Stimulated activated CD8-positive, alpha-beta memory T cell treated with anti-CD3 and anti-CD28 coated beads, Interleukin-12 subunit alpha, Interleukin-12 subunit beta, amount 100 ng/mL, for 4 hours (primary cell): ENCODE results near the gene CCT3.
"Not testable (repeated sequence)": the region's sequence is repeated elsewhere in the genome, so short reads cannot be mapped to it uniquely, and the experiment has no call there.

Experiments used
- DNase-seq: peaks from one replicate; pipeline ENCODE4 v3.0.0-alpha.2; 2020; ENCODE audit warnings: low read depth

CCT3 gene

DNA sequence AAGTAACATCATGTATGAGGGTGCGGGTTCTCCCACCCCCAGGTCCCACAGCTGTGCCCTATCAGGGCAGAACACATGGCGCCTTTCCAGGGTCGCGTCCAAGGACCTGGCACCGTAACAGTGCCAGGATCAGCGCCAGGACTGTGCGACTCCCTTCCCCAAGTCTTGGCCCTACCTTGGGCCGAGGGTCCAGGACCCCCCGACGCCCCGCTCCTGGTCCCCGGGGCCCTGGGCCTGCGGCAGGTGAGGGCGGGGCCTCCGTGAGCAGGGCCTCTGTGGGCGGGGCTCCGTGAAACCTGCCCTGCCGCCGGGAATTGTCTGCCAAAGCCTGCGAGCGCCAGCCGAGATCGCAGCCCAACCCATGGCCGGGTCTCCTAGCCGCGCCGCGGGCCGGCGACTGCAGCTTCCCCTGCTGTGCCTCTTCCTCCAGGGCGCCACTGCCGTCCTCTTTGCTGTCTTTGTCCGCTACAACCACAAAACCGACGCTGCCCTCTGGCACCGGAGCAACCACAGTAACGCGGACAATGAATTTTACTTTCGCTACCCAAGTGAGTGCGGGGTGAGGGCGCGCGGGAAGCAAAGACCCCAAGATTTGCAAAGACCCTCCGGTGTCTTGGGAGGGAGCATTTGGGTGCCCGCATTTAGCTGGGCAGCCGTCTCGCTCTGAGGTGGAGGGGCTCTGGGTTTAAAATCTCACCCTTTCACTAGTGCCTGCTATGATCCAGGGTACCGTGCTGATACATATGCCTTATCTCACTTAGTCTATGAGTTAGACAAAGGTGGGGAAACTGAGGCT is 31.0 kb upstream of the CCT3 start, which contains the start of gene RHBG:
TSS of gene RHBG (plus strand) at position 323 of the 796 bp plus-strand sequence. CDS start at position 362, 39 bp downstream.
- DNase-seq = no peak

DNA sequence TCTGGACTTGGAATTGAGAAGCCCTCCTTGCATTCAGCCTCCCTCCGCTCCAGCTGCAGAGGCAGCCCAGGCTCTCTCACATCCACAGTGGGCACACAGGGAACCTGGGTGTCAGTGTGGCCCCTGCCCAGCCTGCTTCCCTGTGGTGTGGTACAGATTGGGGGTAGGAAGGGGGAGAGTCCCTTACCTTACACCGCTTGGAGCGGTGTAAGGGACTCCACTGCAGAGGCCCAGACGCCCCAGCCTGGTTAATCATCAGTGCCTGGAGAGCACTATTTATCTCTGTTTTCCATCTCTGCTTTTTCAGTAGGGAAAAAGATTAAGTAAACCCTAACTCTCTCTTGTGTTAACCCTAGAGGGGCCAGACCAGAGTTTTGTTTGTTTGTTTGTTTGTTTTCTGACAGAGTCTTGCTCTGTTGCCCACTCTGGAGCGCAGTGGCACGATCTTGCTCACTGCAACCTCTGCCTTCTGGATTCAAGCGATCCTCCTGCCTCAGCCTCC is 30.1 kb upstream of the CCT3 start:
- DNase-seq = no peak

DNA sequence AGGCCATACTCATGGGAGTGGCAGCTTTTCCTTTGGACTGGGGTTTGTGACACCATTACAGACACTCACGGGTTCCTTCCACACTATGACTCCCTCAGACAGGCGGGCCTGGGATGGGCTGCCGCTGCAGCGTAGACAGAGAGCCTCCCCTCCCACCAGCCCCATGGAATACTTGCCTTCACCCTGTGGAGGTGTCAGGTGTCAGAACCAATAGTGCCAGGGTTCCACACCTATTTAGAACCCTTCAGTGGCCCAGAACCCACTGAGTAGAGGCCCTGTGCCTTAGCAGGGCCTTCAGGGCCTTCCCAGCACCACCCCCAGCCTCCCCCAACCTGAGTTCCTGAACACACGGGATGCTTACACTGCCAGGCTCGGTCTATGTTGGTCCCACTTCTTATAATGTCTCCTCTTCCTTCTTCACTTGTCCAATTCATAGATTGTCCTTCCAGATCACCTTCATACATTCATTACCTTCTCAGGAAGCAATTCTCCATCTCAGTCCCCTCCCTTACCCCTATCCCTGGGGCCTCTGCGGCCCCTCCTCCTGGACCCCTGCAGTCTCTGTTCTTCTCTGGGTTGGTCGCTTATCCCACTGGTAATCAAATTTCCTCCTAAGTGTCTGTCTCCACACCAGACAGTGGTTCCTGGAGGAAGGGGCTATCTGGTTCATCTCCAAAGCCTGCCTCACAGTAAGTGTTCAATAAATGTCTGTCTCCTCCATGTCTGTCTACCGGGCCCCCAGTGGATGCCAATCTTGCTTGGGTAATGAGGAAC is 29.5 kb upstream of the CCT3 start:
- DNase-seq = no peak

DNA sequence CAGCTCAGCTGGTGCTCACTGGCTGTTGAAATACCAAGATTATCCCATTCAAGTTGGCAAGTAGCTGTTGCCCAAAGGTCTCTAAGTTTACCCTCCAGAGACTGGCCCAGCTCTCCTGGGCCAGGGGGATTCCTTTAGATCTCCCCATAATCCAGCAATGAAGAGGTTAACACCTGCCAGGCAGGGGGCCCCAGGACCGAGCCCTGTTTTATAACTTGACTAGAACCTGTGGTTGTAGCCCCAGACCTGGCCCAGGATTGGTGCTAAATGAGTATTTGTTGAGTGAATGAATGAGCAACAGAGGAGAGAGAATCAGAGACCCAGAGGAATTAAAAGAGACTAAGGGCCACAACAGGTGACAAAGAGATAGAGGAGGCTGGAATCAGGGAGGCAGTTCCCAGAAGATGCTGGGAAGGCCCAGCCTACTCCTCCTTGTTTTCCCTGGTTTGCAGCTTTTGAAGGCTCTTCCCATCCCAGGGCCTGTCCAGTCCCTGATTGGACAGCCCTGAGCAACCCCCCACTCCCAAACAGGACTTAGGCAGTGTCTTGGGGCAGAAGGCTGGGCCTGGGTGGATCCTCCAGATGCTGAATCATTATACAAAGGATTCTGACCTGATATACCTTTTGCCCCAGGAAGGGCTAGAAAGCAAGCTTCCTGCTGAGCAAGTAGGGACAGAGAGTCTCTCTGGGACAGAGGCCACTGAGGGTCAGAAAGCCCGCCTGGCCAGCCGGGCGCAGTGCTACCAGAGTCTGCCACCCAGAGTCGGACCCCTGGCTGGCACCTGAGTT is 28.5 kb upstream of the CCT3 start:
- DNase-seq = no peak

DNA sequence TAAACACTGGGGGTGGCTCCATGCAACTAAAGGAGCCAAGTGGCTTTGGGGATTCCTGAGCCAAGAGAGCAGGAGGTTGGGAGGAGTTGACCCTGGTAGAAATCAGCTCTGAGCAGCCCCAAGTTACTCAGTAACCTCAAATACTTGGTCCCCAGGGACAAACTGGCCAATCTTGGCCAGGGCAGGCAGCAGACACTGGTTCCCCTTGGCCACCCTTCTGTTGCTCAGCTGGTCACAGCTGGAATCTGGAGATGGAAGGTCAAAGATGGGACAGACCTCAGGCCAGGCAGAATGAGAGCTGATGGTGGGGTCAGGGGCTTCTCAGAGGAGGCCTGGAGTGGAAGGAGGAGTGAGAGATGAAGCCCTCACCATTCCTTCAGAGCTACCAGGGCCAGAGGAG is 27.7 kb upstream of the CCT3 start:
- no peak for DNase-seq

DNA sequence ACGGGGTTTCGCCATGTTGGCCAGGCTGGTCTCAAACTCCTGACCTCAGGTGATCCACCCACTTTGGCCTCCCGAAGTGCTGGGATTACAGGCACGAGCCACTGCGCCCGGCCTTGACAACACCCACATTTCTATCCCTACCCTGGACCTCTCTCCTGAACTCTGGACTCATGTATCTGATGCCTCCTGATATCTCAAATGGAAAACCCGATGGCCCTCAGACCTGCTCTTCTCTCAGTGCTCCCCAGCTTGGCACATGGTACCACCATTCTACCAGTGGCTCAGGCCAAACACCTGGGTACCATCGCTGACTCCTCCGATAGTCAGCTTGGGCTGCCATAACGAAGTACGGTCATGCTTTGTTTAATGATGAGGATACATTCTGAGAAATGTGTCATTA is 22.4 kb upstream of the CCT3 start:
- DNase-seq = no peak

DNA sequence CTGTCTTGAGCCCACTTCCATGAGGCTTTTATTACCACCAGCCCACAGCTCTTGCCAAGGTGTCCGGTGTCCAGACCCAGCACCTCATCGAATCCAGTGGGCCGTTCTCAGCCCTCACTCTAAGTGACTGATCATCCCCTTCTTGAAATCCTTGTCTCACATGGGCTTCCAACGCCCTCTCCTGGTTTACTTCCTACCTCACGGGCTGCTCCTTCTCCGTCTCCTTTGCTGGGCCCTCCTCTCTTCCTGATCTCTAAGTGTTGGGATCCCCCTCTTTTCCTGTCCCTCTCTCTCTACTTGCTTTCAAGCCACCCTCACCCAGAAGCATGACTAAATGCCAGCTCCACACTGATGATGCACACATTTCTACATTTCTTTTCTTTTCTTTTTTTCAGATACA is 21.9 kb upstream of the CCT3 start:
- no peak for DNase-seq

DNA sequence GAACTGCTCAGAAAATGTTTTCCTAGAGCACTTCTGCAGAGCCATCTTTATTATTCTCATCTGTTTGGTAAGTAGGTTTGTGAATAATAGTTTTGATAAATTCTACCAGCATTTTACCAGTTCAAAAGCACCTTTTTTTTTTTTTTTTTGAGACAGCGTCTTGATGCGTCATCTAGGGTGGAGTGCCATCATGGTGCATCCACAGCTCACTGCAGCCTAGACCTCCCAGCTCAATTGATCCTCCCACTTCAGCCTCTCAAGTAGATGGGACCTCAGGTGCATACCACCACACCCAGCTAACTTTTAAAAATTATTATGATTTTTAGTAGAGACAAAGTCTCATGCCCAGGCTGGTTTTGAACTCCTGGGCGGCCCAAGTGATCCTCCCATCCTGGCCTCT is 21.2 kb upstream of the CCT3 start:
- DNase-seq = no peak

DNA sequence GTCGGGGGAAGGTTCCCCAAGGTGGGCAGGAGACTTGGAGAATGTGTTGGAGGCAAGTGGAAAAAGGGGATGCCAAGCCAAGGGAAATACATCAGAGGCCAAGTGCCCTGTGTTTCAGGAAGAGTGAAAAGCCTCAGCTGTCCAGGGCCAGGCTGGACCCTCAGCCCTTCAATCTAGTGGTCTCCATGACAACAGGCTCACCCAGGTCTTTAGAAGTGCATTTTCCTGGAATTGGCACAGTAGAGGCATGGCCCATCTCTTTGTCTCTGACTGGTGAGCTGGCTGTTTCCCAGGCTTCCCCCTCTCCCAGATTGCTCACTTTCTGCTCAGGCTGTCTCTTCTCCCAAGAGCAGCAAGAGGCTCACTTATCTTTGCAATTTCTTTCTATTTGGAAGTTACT is 20.5 kb upstream of the CCT3 start:
- no peak for DNase-seq

DNA sequence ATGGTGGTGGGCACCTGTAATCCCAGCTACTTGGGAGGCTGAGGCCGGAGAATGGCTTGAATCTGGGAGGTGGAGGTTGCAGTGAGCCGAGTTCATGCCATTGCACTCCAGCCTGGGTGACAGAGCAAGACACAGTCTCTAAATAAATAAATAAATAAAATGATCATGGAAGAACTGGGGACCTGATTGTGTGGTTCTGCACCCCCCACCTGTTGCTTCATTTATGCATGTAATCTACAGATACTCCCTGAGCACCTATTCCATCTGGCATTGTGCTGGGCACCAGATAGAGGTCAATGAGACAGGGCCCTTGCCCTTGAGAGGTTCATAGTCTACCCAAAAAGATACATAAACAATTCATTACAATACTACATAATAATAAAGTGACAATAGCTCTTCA is 19.9 kb upstream of the CCT3 start:
- DNase-seq = no peak

DNA sequence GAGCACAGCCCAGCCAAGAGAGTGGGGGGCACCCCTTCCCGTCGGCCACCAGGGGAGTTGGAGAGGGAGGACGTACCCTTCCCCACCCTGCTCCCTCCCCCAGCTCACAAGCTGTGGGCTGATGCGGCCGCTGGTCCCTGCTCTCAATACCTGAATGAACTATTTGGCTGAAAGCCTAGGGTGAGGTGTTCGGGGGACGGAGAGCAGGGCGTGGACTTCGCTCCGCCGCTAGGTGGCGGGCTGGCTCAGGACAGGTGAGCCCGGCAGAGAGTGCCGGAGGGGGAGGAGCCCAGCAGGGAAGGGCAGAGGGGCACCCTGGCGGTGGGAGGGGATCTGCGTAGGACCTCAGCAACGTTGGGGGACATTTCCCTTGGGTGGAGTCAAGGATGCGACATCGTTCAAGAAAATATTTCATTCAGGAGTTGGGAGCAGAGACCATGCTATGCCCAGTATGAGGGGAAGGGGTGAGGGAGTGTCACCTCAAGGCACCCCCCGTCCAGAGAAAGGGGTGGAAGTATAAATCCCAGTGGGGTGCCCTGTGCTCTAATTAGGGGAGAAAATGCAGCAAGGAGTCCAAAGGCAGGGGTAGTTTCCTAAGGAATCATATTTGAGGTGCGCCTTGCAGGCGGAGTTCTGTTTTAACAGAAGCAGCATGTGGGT is 18.9 kb upstream of the CCT3 start:
- DNase-seq = peak; percentile 37

DNA sequence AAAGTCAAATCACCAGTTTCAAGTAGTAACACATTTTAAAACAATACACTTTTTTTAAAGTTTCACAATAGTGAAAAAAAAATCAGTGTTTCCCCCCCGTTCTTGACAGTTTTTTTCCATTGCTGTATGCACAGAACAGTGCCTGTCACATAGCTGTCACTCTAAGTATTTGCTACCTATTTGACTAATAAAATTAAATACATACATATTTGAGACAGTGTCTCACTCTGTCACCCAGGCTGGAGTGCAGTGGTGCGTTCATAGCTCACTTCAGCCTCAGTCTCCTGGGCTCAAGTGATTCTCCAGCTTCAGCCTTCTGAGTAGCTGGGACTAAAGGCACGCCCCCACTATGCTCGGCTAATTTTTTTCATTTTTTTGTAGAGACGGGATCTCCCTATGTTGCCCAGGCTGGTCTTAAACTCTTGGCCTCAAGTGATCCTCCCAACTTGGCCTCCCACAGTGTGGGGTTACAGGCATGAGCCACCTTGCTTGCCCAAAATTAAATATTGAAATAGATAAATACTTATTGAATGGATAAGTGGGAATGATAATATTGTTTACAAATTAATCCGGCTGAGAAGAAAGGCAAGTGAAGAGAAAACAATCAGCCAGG is 18.3 kb upstream of the CCT3 start:
- DNase-seq = no peak

DNA sequence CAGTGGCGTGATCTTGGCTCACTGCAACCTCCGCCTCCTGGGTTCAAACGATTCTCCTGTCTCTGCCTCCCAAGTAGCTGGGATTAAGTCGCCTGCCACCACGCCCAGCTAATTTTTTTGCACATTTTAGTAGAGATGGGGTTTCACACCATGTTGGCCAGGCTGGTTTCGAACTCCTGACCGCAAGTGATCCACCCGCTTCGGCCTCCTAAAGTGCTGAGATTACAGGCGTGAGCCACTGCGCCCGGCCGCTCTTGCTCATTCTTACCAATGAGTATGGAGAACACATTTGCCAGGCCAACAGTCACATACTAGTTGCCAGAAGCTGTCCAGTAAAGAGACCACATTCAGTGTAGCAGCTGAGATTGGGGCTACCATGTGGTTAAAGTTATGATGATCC is 14.4 kb upstream of the CCT3 start:
- DNase-seq = not testable (repeated sequence)

DNA sequence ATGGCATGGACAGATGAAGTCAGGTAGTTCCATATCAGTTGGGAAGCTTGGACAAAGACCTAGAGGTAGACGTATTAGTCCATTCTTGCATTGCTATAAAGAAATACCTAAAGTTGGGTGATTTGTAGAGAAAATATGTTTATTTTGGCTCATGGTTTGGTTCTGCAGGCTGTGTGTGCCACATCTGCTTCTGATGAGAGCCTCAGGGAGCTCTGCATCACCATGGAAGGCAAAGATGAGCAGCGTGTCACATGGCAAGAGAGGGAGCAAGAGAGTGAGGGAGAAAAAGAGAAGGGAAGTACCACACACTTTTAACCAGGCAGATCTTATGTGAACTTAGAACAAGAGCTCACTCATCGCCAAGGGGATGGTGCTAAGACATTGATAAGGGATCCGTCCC is 9.2 kb upstream of the CCT3 start:
- no peak for DNase-seq

DNA sequence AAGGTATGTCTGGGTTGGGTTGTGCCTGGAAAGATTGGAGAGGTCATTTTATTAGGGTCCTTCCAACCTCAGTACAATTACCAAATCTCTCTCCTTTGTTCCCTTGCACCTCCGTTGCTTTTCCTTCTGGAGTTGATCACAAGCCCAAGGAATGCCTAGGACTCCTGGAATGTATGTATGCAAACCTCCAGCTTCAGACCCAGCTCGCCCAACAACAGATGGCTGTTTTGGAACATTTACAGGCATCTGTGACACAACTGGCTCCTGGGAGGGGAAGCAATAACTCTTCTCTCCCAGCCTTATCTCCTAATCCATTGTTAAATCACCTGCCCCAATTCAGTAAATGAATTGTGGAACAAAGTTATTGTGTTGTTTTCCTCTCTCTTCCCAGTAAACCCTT is 8.5 kb upstream of the CCT3 start:
- DNase-seq = no peak

DNA sequence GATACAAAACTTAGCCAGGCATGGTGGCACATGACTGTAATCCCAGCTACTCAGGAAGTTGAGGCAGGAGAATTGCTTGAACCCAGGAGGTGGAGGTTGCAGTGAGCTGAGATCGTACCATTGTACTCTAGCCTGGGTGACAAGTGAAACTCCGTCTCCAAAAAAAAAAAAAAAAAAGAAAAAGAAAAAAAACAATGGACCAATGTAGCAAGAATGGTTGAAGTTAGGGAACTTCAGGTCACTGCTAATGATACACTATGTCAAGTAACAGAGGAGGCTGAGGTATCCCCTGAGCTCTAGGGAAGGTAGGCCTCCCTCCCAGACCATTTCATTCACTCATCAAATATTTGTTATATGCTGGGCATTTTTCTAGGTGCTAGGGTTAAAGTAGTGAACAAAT is 7.9 kb upstream of the CCT3 start:
- not testable (repeated sequence) for DNase-seq

DNA sequence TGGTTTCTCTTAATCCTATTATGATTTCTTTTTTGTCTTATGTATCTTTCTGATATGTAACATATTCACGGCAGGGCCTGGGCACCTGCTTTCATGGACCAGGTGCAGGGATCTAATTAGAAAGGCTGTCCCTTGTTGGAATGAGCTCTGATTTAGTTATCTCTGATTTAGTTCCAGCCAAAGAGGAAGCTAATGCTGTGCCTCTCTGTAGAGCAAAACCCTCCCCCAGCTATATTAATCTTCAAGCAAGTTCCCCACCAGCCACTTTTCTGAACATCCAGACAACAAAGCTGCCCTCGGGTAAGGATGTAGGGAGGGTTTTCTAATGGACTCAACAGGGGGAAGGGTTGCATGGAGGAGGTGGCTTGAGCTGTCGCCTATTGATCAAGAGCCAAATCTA is 6.3 kb upstream of the CCT3 start:
- DNase-seq = no peak

DNA sequence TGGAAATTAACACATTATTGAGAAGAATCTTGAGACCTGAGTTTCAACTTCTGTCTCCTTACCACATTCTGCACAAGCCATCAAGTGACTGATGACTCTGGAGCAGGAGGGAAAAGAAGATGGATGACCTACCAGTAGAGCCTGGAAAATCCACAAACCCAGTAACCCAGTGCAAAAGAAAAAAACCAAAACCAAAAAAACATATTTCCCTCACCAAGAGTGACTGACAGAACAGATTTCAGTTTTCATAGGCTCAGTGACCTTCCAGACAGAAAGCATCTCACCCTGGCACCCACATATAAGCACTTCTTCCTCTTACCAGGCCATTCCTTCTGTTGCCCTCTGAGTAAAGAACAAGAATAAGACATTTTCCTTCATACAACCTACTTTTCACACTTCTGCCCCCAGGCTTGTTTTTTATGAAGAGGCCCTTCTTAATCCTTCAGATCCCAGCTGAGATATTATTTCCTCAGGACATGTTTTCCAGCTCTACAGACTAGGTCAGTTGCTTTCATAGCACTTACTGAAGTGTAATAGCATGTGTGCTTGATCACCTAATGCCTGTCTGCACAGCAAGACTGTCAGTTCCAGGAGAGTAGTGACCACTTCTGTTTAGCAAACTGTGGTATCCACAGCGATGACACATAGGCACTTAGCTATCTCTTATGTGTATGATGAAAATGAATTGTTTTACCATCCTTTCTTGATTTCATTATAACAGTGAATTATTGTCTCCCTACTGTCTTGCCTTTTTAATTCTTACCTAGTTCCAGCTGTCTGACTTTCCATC is 4.3 kb upstream of the CCT3 start:
- DNase-seq = no peak

DNA sequence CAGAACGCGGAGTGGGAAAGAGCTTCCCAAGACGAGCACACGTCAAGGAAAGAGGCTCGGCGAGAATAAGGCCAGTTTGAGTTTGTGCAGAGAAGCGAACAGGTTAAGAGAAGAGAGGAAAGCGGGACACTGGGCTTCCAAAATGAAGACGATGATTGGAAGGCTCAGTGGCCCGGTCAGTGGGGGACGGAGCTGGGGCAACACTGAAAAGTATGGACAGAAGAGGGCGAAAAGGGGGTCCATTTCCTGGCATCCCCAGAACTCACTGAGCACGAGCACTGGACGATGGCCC is 258 bp downstream of the CCT3 start:
- DNase-seq = no peak

DNA sequence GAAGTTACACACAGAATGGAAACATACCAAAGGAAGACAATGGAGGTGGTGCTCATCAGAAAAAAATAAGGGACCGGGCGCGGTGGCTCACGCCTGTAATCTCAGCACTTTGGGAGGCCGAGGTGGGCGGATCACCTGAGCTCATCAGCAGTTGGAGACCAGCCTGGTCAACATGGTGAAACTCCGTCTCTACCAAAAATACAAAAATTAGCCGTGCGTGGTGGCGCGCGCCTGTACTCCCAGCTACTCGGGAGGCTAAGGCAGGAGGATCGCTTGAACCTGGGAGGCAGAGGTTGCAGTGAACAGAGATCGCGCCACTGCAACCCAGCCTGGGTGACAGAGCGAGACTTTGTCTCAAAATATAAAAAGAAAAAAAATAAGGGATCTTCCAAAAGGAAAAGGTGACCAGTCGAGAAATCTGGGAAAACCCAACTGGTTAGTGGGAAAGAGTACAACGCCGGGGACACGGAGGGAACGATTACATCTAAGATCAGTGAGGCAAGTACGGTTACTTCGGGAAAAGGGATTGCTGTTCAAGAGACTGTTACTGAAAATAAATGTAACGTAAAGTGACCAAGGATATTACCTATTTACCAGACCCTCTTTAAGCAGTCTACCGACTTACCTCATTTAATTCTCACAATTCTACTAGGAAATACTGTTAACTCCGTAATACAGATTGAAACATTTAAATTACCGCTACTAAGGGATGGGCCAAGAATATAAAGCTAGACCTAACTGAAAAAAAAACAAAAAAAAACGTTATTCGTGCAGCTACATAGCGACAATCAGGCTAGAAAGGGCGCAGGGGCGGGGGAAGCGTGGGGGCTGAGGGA is 822 bp downstream of the CCT3 start:
- DNase-seq = no peak
